Measurements from ENCODE around the gene COL7A1.

COL7A1 gene

DNA sequence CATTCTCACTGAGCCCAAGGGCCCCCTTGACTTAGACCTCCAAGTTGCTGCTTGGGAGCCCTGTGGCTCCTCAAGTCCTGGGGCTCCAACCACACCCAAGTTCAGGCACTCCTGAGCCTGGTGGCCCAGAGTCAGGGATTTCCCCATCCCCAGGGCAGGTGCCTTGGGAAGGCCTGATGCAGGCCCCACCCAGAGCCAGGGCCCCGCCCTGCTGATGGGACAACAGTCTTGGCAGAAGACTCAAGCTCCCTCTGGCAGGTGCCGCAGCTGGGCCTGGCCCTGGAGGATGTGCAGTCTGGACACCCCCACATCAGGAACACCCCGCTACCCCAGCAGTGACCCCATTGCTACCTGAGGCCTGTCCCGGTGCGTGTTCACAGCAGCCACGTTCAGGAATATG lies 73.5 kb downstream of the COL7A1 start:
- intact Hi-C loops (cut with DNase I), result no loop called here
- DNase-seq, result no peak

GRCh38 chr3:48519277-48519643 lies 75.9 kb downstream of the COL7A1 start:
- intact Hi-C loops (cut with DNase I), result no loop called here
- DNase-seq, result peak in 1 of 42 donors; percentile 27

DNA sequence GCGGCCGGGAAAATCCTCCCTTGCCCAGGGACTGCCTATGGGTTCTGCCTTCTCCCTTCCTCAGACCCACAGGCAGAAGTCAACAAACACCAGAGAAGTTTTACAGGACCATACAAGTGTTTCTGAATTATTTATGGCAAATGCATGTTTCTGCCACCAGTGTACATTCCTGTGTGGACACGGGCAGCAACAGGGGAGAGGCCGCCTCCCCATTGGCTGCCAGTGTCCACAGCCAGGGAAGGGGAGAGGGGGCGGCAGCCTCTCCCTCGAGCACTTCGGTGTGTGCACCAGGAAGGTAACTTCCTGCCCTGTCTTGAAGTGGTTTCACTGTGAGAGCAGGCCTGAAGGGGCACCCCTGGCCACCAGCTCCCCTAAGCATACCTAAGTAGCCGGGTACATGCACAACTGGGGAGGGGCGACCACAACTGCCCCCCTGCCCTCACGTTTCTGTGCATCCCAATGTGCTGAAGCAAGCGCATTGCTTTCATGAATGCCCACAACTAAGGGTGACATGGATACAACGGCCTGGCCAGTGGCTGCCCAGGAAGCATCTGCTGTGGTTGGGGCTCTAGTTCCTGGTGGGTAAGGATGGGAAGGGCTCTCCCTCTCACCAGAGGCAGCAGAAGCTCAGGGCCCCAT lies 76.4 kb downstream of the COL7A1 start:
- intact Hi-C loops (cut with DNase I), result no loop called here
- peak in 1 of 42 donors; percentile 16 for DNase-seq

GRCh38 chr3:48518069-48518468 lies 77.1 kb downstream of the COL7A1 start:
- intact Hi-C loops (cut with DNase I), result no loop called here
- no peak for DNase-seq

DNA sequence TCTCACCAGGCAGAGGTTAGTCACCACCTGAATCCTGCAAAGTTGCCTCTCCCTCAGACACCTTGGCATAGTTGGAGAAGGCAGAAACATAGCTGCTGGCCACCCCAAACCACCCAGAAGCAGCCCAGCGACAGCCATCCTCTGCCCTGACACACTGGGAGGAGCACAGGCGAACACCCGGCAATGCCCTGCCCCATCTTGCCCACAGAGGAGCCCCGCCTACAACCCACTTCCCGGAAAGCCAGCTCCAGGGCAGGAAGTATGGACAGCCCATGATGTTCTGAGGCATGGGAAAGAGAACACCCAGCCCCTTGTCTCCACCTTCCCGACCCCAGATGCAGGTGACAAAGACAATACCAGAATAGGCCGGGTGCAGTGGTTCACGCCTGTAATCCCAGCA lies 78.6 kb downstream of the COL7A1 start:
- no peak for DNase-seq
- intact Hi-C loops (cut with DNase I), result no loop called here

DNA sequence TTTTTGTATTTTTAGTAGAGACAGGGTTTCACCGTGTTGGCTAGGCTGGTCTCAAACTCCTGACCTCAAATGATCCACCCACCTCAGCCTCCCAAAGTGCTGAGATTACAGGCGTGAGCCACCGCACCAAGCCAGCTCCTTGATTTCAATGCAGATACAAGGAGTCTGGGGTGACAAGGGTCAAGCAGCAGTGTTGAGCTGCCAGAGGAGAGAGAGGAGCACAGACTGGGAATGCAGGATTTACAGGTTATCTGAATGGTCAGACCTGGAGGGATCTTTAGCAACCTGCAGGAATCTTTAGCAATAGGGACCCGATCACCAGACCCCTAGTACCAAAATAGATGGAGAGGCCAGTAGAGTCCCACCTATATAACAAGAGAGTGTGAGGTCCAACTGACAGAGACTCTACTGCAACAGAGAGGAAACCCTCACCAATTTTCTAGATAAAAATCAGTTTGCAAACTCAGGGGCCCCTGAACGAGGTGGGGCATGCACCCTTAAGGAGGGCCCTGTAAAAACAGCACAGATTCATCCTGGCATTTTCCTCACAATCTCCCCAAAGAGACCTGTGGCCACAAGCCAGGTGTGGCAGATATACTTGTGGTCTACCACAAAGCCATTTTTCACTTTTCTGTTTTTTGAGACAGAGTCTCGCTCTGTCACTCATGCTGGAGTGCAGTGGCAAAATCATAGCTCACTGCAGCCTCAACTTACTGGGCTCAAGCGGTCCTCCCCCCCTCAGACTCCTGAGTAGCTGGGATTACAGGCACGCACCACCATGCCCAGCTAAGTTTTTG lies 80.5 kb downstream of the COL7A1 start:
- DNase-seq, result no peak
- intact Hi-C loops (cut with DNase I), result no loop called here

Measured in head of caudate nucleus (tissue), 42 donors.